ENCODE results near the gene FGR. TPM values are rescaled to one million over a fixed set of nuclear protein-coding genes. Genes with fewer than 3 reads are reported as not detected.

FGR gene
- total and polyA plus RNA-seq, 2 experiments from 2014 or later = 0.53 to 0.56 TPM

- ATAC-seq = peak; percentile 86
- Mint-ChIP-seq H3K36me3 (ENCODE audit: low read depth) (no peaks in the 10 kb centered on the region), H3K4me3 (peak within 1 kb of the TSS; percentile 71), H3K27me3 (ENCODE audit: insufficient read depth, low read depth, poor library complexity) (peaks cover 4% of the 10 kb centered on the region), H3K27ac (peak within 1 kb of the TSS; percentile 63), H3K9me3 (no peaks in the 10 kb centered on the region), H3K4me1 (peaks cover 12% of the 10 kb centered on the region; the same call in 2 of the 3 replicates)
- Histone ChIP-seq H3K27ac (ENCODE audit: low read depth) (no peak within 1 kb of the TSS), H4K20me1 (replicated peaks; ENCODE audit: insufficient read depth) (no peaks in the 10 kb centered on the region), H3K4me3 (peak within 1 kb of the TSS; percentile 36), H3F3A (replicated peaks; ENCODE audit: low read depth) (peaks cover 10% of the 10 kb centered on the region; the same call in 1 of the 2 replicates), H3K4me2 (peak within 1 kb of the TSS; percentile 69), H3K36me3 (ENCODE audit: insufficient read depth) (no peaks in the 10 kb centered on the region), H3K79me2 (replicated peaks; ENCODE audit: insufficient read depth) (no peaks in the 10 kb centered on the region), H2AFZ (peak within 1 kb of the TSS; percentile 60; the same call in 1 of the 2 replicates), H3K27me3 (ENCODE audit: insufficient read depth) (peaks cover 11% of the 10 kb centered on the region), H3K9me2 (ENCODE audit: insufficient read depth) (no peaks in the 10 kb centered on the region), H3K4me1 (ENCODE audit: insufficient read depth) (no peaks in the 10 kb centered on the region; the same call in 1 of the 2 replicates)
- TF ChIP-seq JUNB (IDR thresholded peaks at IDR 0.05; ENCODE audit: unreplicated experiment) (no peak), ZNF331 (CRISPR knock-in tag; IDR thresholded peaks at IDR 0.05; ENCODE audit: low read depth) (no peak), CTCF (conservative IDR thresholded peaks at IDR 0.05; ENCODE audit: low read depth in 2 of 2) (peak in 1 of 2 experiments; percentile 34; a peak in 3 of 4 replicates), ZNF114 (CRISPR knock-in tag; IDR thresholded peaks at IDR 0.05) (no peak)
- DNase-seq (ENCODE audit: low spot score) = peak; percentile 89
These were observed 37.2 kb upstream of the FGR start, which contains the start of gene IFI6 for GRCh38 chr1:27671964-27672749. IFI6 (minus strand) TSS chr1:27672192; CDS start chr1:27669314, 2,878 bp downstream.

DNA sequence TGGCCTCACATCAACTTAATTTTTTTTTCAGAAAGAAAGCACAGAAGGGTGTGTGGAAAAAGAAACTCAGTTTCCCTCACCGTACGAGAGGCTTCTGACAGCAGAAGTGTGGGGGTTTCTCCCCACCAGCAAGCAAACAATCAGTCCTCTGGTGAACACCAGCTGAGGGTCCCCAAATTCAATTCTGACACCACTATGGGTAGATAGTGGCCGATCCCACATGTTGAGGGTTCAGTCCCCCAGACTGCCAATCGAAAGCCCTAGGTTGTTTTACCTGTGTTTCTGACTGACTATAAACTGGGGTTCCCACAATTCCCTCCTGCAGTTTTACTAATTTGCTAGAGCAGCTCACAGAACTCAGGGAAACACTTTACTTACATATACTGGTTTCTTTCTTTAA is 34.9 kb upstream of the FGR start:
- H2AFZ ChIP-seq = no peak overlapping the region; the same call in 1 of the 2 replicates
- no peak overlapping the region for H3K27ac ChIP-seq (ENCODE audit: low read depth)
- H3K4me1 ChIP-seq (ENCODE audit: insufficient read depth) = no peaks in the 10 kb centered on the region; the same call in 1 of the 2 replicates
- H3K79me2 ChIP-seq (replicated peaks; ENCODE audit: insufficient read depth) = no peaks in the 10 kb centered on the region
- H3K4me2 ChIP-seq = peak overlapping the region; percentile 82; the same call in 1 of the 2 replicates
- Mint-ChIP-seq H3K36me3 (ENCODE audit: low read depth) (no peaks in the 10 kb centered on the region), H3K4me1 (peaks cover 16% of the 10 kb centered on the region; the same call in 2 of the 3 replicates), H3K27me3 (ENCODE audit: insufficient read depth, low read depth, poor library complexity) (peaks cover 4% of the 10 kb centered on the region), H3K9me3 (no peaks in the 10 kb centered on the region), H3K4me3 (no peak overlapping the region), H3K27ac (no peak overlapping the region)
- H3K9me2 ChIP-seq (ENCODE audit: insufficient read depth) = no peaks in the 10 kb centered on the region
- no peak for ATAC-seq
- H3K4me3 ChIP-seq = no peak overlapping the region
- no peak for DNase-seq (ENCODE audit: low spot score)
- peaks cover 11% of the 10 kb centered on the region for H3K27me3 ChIP-seq (ENCODE audit: insufficient read depth)
- no peaks in the 10 kb centered on the region for H4K20me1 ChIP-seq (replicated peaks; ENCODE audit: insufficient read depth)
- no peaks in the 10 kb centered on the region for H3K36me3 ChIP-seq (ENCODE audit: insufficient read depth)
- peaks cover 10% of the 10 kb centered on the region; the same call in 1 of the 2 replicates for H3F3A ChIP-seq (replicated peaks; ENCODE audit: low read depth)
- TF ChIP-seq EZH2 (IDR thresholded peaks at IDR 0.05; ENCODE audit: low read depth, unreplicated experiment) = no peak
- no peak for TF ChIP-seq ZNF462 (CRISPR knock-in tag; IDR thresholded peaks at IDR 0.05)
- TF ChIP-seq ZNF114 (CRISPR knock-in tag; IDR thresholded peaks at IDR 0.05) = no peak
- TF ChIP-seq JUNB (IDR thresholded peaks at IDR 0.05; ENCODE audit: unreplicated experiment) = no peak
- no peak for TF ChIP-seq STAT1 (IDR thresholded peaks at IDR 0.05; ENCODE audit: unreplicated experiment)
- TF ChIP-seq, protein P1, sequence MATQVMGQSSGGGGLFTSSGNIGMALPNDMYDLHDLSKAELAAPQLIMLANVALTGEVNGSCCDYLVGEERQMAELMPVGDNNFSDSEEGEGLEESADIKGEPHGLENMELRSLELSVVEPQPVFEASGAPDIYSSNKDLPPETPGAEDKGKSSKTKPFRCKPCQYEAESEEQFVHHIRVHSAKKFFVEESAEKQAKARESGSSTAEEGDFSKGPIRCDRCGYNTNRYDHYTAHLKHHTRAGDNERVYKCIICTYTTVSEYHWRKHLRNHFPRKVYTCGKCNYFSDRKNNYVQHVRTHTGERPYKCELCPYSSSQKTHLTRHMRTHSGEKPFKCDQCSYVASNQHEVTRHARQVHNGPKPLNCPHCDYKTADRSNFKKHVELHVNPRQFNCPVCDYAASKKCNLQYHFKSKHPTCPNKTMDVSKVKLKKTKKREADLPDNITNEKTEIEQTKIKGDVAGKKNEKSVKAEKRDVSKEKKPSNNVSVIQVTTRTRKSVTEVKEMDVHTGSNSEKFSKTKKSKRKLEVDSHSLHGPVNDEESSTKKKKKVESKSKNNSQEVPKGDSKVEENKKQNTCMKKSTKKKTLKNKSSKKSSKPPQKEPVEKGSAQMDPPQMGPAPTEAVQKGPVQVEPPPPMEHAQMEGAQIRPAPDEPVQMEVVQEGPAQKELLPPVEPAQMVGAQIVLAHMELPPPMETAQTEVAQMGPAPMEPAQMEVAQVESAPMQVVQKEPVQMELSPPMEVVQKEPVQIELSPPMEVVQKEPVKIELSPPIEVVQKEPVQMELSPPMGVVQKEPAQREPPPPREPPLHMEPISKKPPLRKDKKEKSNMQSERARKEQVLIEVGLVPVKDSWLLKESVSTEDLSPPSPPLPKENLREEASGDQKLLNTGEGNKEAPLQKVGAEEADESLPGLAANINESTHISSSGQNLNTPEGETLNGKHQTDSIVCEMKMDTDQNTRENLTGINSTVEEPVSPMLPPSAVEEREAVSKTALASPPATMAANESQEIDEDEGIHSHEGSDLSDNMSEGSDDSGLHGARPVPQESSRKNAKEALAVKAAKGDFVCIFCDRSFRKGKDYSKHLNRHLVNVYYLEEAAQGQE (IDR thresholded peaks at IDR 0.05; ENCODE audit: unreplicated experiment) = no peak

All from GM23338 (cell line).